HG03103 (cell line): ENCODE results near the gene C2CD2L.
"Not testable (repeated sequence)": the region's sequence is repeated elsewhere in the genome, so short reads cannot be mapped to it uniquely, and the experiment has no call there.

Experiments used
- ATAC-seq: cut with Tn5 transposase; IDR thresholded peaks from one replicate; pipeline ENCODE4 v1.9.1; 2021; ENCODE audit warnings: low read depth; ENCODE audit not compliant: unreplicated experiment

C2CD2L gene

DNA sequence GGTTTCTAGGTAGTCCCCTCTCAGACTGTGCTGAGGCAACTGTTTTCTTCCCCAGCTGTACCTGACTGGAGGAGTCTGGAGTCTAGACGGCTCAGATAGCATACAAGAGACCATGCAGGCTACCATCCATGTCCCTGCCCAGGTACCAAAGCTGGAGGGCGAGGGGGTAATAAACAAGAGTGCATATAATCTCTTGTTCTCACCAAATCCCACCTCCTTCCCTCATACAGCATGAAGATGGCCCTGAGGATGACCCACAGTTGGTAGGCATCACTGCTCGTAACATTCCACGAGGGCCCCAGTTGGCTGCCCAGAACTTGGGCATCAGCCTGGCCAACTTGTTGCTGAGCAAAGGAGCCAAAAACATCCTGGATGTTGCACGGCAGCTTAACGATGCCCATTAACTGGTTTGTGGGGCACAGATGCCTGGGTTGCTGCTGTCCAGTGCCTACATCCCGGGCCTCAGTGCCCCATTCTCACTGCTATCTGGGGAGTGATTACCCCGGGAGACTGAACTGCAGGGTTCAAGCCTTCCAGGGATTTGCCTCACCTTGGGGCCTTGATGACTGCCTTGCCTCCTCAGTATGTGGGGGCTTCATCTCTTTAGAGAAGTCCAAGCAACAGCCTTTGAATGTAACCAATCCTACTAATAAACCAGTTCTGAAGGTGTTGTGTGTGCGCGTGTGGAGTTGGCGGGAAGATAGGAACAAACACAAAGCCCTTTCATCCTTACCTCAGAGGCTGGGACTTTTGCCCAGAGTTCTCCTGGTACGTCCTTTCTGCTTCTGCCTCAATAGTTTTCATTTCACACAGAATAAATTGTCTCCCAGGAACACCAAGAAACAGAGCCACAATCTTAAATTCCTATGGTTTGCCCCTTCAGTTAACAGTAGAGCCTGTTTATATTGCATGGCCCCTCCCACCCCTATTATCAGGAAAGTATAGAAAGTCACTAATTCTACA is 14.0 kb upstream of the C2CD2L start:
- ATAC-seq, result no peak

DNA sequence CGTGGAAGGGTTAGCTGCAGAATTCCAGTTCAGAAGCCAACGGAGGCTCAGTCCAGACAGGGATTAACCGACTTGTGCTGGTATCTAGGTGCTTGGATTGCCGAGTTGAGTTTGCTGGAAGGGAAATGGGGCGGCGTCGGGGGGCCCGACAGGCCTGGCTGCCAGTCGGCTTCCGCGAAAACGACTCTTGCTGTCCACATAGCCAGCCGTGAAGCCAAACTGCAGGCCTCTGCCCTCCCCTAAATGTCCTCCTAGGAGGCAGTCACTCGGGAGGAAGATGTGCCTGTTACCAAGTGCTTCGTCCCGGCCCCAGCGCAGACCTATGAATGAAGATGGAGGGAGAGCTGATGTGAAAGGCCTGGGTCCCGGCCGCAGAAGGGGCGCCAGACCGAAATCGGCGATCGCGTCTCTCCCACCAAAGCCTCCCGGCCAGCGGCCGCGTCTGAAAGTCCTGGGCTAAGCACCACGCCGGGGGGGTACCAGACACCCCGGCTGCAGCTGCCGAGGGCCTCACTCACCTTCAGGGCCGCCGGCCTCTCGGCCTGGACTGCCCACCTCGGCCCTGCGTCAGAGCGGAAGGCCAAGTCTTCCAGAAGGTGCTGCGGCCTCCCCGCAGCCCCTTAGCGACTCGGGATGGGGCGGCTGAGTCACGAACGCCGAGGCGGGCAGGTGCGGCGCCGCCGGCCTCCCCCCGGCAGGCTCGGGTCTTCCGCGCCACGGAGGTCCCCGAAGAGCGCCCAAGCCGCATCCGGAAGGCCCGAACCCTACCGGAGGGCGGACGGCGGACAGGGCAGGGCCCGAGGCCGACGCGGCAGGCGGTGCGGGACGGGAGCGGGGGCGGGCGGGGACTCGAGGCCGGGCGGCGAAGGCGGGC is 13.0 kb upstream of the C2CD2L start:
- ATAC-seq, result no peak

DNA sequence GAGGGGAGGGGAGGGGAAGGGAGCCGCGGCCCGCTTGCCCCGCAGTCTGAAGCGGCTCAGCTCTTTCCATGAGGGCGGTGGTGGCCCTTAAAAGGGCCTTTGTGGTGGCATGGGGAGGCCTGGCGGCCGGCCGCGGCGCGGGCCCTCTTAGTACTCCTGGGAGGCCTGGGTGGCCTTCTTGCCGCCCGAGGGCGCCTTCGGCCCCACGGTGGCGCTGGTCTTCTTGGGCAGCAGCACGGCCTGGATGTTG is 12.4 kb upstream of the C2CD2L start:
- peak; percentile 26 for ATAC-seq

DNA sequence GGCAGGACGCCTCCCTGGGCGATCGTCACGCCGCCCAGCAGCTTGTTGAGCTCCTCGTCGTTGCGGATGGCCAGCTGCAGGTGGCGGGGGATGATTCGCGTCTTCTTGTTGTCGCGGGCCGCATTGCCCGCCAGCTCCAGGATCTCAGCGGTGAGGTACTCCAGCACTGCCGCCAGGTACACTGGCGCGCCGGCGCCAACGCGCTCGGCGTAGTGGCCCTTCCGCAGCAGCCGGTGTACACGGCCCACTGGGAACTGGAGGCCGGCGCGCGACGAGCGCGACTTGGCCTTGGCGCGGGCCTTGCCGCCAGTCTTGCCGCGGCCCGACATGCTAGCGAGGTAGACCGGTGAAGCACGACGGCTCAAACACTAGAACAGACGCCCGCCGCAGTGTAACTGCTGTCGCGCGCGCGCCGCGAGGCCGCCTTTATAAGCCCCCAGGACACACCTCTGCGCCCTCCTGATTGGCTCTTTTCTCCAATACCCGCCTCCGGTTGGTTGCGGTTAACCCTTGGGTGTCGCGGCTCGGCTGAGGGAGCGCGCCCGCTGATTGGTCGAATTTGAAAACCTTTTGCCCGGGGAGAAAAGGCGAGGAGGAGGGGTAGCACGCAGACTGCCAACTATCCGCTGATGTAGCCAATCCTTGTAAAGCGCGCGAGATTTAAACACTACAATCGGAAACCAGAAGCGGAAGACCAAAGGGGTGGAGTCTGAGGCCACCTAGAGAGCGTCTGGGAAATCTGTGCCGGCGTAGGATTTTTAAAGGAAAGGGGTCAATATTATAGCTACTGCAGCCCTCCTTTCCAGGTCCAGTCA is 11.9 kb upstream of the C2CD2L start:
- ATAC-seq, result peak; percentile 70

DNA sequence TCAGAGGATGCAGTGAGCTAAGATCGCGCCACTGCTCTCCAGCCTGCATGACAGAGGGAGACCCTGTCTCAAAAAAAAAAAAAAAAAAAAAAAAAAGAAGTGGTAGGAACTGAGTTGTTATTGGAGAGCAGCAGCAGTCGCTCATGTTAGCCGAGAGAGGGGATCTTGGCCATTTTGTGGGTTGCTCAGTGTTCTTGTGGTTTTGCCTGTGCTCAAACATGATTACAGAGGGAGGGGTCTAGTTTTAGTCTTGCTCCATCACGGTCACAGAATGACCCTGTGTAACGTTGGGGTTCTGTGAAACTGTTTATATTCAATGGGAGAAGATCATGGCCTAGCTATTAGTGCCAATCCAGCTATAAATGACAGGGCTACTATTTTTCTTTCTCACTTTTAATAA is 7.4 kb upstream of the C2CD2L start:
- no peak for ATAC-seq

DNA sequence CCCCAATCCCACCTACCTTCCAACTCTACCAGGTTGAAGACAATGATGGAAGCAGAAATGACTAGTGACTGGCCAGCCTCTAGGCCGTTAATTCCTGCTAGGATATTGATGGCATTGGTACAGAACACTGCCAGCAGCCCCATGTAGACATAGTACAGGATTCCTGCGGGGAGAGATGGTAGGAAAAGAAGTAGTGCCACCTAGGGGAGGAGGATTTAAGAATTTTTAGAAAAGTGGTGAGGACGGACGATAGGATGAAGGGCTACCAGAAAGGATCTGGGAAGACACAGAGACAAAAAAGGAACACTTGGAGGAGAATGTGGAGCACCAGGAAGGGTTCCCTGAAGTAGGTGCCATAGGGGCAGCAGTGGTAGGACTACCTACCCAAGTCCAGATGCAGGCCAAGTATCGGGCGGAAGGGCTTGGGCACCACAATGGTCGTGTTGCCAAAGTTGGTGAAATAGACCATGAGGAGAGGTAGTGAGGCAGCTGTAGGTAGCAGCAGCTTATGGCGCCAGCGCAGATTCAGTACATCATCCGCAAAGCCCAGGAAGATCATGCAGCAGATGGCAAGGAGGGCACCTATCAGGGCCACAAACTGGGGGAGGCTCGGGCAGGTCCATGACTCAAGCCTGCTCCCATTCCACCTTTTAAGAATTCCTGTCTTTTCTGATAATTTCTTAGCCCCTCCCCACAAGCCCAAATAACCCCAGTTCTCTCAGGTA is 6.7 kb upstream of the C2CD2L start:
- no peak for ATAC-seq

DNA sequence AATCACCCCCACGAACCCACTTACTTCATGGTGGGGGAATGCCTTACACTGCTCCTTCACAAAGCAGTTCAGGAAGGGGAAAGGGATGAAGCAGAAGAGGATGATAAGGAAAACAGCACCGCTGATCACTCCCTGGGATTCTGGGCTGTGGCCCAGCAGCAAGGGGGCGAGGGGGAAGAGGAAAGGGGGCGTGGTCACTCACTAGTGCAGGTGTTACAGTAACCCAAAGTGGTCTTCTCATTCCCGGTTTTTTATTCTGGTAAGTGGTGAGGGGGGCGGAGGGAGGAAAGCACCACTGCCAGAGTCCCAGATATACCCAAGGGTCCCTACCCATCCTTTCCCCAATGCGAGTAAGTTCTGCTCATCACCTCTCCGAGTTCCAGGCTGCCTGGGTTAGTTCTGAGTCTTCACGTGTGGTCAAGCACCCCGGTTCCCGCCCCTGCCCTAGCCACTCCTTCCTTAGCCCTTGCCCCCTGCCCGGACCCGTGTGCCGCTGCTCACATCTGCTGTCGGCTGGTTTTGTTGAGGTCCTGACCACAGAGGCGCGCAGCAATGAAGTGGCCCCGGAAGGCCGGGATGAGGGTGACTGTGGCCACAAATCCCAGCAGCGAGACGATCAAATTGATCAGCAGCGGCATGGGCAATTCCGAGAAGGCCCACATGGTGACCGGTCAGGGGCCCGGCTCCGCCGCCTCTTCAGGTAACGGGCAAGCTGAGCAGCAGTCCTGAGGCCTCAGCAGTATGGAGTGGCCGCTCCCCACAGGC is 6.0 kb upstream of the C2CD2L start:
- ATAC-seq, result peak; percentile 12

DNA sequence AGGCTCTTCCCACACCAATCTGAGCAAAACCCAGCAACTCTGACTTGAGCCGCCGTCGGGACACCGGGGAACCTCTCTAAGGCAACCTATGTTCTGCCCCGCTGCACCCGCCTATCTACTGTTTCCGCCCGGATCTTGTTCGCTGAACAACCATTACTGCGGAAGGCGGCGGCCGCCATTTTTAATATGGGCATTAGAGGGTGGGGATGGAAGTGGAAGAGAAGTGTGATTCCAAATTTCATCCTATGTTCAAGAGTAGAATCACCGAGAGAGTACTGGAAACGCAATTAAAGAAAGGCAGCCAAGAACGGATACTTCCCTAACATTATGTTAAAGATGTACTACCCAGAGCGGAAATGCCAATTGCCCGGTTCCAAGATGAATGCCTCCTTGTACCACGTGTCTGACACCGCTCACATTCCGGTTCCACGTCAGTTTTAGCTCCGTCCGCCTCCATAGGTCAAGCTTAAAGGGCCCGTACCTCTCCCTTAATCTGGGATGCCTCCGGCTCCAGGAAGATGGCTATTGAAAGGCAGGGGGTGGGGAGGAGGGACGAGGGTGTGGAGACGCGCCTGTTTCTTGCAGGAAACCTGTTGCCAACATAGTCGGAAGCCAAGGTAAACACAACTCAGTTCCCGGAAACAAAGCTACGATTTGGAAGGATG is 5.3 kb upstream of the C2CD2L start, which contains the start of gene DPAGT1:
DPAGT1 (minus strand) TSS at position 95 of the 665 bp plus-strand sequence. CDS start 198 bp downstream, outside the sequence.
- peak; percentile 81 for ATAC-seq

DNA sequence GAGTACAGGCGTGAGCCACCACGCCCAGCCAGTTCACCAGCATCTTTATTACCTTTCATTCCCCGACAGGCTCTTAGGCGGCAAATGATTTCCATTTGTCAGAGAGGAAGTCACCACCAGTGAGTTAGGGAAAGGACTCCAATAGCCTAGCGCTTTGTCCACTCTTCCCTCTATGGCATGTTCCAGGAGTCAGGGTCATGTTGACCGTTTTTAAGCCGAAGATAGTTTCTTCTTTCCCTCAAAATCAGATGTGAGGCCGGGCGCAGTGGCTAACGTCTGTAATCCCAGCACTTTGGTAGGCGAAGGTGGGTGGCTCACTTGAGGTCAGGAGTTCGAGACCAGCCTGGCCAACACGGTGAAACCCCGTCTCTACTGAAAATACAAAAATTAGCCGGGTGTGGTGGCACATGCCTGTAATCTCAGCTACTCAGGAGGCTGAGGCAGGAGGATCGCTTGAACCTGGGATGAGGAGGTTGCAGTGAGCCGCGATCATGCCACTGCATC is 3.9 kb upstream of the C2CD2L start:
- not testable (repeated sequence) for ATAC-seq

DNA sequence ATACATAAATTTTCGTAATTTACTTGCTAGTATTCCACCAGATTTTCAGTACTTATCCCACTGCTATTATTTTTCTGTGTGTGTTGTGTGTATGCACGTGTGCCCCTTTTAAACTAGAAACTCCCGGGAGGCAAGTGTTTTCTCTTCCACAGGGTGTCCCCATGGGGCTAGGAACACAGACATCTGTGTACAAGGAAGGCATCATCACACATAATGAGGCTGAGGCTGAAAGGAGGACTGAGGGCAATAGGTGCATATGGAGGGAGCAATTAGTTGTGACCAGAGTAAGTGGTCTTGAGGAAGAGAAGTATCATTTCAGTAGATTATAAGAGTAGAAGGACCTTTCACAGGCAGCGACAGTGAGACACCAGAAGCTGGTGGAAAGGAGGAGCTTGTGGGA is 3.4 kb upstream of the C2CD2L start:
- ATAC-seq, result no peak

DNA sequence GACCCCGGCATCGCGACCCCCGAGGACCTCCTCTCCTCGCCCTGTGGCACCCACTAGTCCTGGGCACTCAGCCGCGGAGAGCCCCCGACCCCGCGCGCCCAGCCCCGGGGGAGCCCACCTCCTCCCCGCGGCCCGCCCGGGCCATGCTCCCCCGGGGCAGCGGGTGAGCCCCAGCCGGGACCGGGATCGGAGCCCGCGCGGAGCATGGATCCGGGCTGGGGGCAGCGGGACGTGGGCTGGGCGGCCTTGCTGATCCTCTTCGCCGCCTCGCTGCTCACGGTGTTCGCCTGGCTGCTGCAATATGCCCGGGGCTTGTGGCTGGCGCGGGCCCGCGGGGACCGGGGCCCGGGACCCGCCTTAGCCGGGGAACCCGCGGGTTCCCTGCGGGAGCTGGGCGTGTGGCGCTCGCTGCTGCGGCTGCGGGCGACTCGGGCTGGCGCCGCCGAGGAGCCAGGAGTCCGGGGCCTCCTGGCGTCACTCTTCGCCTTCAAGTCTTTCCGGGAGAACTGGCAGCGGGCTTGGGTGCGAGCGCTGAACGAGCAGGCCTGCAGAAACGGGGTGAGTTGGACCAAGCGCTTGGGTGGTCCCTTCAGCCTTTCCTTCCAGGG is 498 bp downstream of the C2CD2L start:
- peak; percentile 18 for ATAC-seq

DNA sequence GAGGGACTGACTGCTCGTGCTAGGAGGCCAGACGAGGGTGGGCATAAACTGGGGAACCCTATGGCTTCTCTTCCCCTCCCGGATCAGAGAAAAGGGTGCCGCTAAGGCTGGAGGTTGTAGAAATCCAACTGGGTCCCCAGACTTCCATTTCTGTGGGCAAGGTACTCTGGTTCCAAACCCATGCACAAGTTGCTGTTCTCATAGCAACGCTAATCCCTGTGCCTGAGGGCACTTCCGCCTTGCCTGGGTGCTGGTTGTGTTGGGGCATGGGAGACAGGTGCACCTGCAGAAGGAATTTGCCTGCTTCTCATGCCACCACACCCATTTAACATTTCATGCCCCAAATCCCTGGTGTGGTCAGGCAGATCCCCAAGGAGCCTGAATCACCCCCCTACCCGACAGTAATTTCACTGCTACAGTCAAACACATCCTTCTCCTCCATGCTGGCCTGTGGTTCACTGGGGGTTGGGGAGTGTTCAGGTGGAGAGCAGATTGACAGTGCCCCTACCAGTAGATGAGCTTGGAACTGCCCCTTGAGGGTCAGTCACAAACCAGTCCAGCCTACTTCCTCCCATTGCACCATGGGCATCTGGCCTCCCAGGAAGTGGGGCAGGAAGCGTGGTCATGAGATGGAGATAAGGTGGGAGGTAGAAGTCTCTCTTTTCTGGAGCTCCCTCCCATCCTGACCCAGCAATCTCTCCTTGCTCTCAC is 1.2 kb downstream of the C2CD2L start:
- no peak for ATAC-seq

DNA sequence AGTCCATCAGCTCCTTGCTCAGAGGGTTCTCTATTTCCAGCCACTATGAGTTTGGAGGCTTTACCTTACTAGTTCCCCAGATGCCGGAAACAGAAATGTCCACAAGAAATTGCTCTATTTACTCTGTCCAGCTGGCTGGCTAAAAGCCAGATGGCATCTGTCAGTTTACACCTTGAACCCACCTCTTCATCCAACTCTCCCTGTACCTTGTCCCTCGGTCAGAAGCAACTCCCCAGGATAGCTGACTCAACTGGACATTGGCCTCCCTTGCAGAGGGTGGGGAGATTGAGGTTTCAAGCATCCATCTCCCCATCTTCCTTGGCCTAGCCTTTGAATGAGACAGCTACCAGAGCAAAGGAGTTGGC is 1.7 kb downstream of the C2CD2L start:
- no peak for ATAC-seq

DNA sequence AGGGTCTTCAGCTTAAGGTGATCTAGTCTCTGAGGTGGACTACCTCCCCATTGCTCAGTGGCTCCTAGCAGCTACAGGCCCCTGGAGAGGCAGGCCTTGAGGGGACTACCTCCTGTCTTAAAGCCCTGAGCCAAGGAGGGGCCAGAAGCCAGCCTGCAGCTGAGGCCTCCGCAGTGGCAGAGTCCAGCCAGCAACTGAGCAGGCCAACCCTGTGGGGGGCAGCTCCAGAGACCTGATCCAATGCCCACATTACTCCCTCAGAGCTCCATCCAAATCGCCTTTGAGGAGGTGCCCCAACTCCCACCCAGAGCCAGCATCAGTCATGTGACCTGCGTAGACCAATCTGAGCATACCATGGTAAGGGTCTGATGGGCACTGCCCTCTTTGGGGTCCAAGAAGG is 2.7 kb downstream of the C2CD2L start:
- no peak for ATAC-seq

DNA sequence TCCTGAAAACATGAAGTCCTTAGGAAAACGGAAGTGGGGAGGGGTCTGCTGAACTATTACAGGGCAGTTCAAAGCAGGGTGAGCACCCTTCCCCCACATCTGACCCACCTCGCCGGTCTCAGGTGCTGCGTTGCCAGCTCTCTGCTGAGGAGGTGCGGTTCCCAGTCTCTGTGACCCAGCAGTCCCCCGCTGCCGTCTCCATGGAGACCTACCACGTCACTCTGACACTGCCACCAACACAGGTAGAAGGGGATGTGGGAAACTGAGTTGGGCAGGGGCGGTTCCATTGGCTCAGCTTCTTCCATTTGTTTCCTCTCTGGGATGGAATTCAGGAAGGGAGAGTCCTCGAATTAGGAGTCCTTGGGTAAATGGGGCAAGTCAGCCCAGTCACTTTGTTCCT is 3.3 kb downstream of the C2CD2L start:
- no peak for ATAC-seq

DNA sequence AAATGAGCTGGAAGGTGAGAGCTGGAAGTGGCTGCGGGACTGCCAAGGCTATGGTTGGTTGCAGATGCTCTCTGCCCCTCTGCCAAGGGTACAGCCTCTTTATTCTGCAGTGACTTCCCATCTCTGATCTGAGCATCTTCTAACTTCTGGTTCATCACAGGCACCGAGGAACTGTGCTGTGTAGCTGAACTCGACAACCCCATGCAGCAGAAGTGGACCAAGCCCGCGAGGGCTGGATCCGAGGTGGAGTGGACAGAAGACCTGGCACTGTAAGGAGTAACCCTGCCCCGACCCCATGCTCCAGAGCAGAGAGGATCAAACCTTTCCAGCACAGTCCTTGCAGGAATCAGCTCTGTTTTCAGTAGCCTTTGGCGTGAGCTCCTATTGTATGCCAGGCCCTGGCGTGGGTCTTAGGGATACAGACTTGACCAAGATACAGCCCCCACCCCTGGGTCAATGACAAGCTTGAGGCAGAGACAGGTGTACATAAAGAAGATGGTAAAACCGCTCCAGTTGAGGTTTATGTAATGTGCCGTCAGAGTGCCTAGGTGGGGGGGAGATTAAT is 4.3 kb downstream of the C2CD2L start:
- ATAC-seq, result no peak

DNA sequence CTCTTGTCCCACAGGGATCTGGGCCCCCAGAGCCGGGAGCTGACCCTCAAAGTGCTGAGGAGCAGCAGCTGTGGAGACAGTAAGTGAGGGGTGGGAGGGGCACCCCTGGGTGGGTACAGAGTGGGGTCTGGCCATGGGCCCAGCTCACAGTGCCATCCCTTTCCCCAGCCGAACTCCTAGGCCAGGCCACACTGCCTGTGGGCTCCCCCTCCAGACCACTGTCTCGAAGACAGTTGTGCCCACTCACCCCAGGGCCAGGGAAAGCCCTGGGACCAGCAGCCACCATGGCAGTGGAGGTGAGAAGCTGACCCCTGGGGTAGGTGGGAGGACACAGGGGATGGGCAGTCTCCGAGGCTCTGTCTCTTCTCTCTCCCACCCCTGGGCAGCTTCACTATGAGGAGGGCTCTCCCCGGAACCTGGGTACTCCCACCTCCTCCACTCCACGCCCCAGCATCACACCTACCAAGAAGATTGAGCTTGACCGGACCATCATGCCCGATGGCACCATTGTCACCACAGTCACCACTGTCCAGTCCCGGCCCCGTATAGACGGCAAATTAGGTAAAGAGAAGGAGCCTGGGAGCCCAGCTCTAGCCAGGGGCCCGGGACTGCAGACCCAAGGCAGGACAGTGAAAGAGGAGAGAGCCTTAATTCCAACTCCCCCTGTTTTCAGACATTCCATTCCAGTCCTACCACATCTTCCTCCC is 5.3 kb downstream of the C2CD2L start:
- ATAC-seq, result no peak
